Osteoblast (primary cell): ENCODE results near the gene PIEZO1. TPM values are rescaled to one million over a fixed set of nuclear protein-coding genes. Genes with fewer than 3 reads are reported as not detected.

Source experiments
- DNase-seq: peaks from one replicate; pipeline ENCODE4 v3.0.0; 2011; ENCODE audit warnings: low spot score, mixed read lengths; ENCODE audit not compliant: insufficient read length; ENCODE audit errors: missing footprints
- H2AFZ ChIP-seq: 2 replicates; pipeline ENCODE4 v1.6.0; 2011; ENCODE audit warnings: mild to moderate bottlenecking, low read length
- H3K27ac ChIP-seq: 2 replicates; pipeline ENCODE4 v1.5.1; 2011; ENCODE audit warnings: mild to moderate bottlenecking, low read depth, low read length, moderate library complexity
- H3K27me3 ChIP-seq: 2 replicates; pipeline ENCODE4 v1.6.0; 2012; ENCODE audit warnings: mild to moderate bottlenecking, control low read depth, inconsistent platforms, low read length, moderate library complexity; ENCODE audit not compliant: insufficient read depth
- H3K36me3 ChIP-seq: 2 replicates; pipeline ENCODE4 v1.5.1; 2011; ENCODE audit warnings: mild to moderate bottlenecking, low read length, control low read depth, moderate library complexity; ENCODE audit not compliant: insufficient read depth
- H3K4me1 ChIP-seq: 2 replicates; pipeline ENCODE4 v1.5.1; 2011; ENCODE audit warnings: mild to moderate bottlenecking, low read length, control low read depth, moderate library complexity; ENCODE audit not compliant: insufficient read depth
- H3K4me2 ChIP-seq: 2 replicates; pipeline ENCODE4 v1.6.0; 2011; ENCODE audit warnings: mild to moderate bottlenecking, low read length; ENCODE audit not compliant: insufficient read depth
- H3K4me3 ChIP-seq: fragments of 200-600 bp; sonication (generic); 3 replicates; pipeline ENCODE4 v1.5.1; 2012; ENCODE audit warnings: mild to moderate bottlenecking, low read length, inconsistent platforms; ENCODE audit not compliant: insufficient read depth
- H3K79me2 ChIP-seq: 2 replicates; pipeline ENCODE4 v1.6.0; 2012; ENCODE audit warnings: mild to moderate bottlenecking, low read length, control low read depth, inconsistent platforms; ENCODE audit not compliant: insufficient read depth
- H3K9me3 ChIP-seq: 2 replicates; pipeline ENCODE4 v1.5.1; 2011; ENCODE audit warnings: low read depth, low read length, control low read depth
- H4K20me1 ChIP-seq: 2 replicates; pipeline ENCODE4 v1.6.0; 2012; ENCODE audit warnings: mild to moderate bottlenecking, low read length, control low read depth; ENCODE audit not compliant: insufficient read depth
- total RNA-seq: library from RNA; depleted of rRNA; stranded (reverse); fragments of >200 nt; gene quantifications from 2 replicates; pipeline ENCODE4 v1.2.3, GENCODE V29; 2012
- TF ChIP-seq, protein P1 (sequence below): IDR thresholded peaks from 2 replicates; pipeline ENCODE4 v1.5.1; 2011; ENCODE audit warnings: mild to moderate bottlenecking, low read depth, low read length, moderate library complexity; ENCODE audit errors: extremely low read depth

PIEZO1 gene
- total RNA-seq, 1 donor, result 207 TPM

DNA sequence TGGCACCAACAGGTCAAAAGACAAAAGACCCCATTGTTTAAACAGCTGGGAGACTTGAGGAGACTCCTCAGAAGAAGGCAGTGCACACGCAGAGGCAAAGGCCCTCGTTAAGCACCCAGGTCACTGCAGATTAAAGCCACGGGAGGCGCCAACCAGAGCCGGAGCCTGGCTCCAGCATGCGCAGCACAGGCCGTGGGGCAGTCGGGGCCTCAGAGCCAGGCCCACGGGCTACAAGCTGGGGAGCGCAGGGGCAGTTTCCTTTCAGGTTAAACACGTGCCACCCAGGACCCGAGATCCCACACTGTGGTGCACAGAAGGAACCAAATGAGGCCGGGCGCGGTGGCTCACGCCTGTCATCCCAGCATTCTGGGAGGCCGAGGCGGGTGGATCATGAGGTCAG, 9.2 kb downstream of the PIEZO1 start:
- DNase-seq, result peak; percentile 38
- TF ChIP-seq, protein P1, sequence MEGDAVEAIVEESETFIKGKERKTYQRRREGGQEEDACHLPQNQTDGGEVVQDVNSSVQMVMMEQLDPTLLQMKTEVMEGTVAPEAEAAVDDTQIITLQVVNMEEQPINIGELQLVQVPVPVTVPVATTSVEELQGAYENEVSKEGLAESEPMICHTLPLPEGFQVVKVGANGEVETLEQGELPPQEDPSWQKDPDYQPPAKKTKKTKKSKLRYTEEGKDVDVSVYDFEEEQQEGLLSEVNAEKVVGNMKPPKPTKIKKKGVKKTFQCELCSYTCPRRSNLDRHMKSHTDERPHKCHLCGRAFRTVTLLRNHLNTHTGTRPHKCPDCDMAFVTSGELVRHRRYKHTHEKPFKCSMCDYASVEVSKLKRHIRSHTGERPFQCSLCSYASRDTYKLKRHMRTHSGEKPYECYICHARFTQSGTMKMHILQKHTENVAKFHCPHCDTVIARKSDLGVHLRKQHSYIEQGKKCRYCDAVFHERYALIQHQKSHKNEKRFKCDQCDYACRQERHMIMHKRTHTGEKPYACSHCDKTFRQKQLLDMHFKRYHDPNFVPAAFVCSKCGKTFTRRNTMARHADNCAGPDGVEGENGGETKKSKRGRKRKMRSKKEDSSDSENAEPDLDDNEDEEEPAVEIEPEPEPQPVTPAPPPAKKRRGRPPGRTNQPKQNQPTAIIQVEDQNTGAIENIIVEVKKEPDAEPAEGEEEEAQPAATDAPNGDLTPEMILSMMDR, result no peak
- H3K79me2 ChIP-seq, result peaks cover 91% of the 10 kb centered on the region
- H3K36me3 ChIP-seq, result no peaks in the 10 kb centered on the region
- H3K4me2 ChIP-seq, result no peak overlapping the region
- no peaks in the 10 kb centered on the region for H3K9me3 ChIP-seq
- H4K20me1 ChIP-seq, result peaks cover 67% of the 10 kb centered on the region
- H3K27ac ChIP-seq, result no peak overlapping the region
- H3K27me3 ChIP-seq, result no peaks in the 10 kb centered on the region
- H3K4me3 ChIP-seq, result no peak overlapping the region
- no peak overlapping the region for H2AFZ ChIP-seq
- peaks cover 56% of the 10 kb centered on the region for H3K4me1 ChIP-seq

DNA sequence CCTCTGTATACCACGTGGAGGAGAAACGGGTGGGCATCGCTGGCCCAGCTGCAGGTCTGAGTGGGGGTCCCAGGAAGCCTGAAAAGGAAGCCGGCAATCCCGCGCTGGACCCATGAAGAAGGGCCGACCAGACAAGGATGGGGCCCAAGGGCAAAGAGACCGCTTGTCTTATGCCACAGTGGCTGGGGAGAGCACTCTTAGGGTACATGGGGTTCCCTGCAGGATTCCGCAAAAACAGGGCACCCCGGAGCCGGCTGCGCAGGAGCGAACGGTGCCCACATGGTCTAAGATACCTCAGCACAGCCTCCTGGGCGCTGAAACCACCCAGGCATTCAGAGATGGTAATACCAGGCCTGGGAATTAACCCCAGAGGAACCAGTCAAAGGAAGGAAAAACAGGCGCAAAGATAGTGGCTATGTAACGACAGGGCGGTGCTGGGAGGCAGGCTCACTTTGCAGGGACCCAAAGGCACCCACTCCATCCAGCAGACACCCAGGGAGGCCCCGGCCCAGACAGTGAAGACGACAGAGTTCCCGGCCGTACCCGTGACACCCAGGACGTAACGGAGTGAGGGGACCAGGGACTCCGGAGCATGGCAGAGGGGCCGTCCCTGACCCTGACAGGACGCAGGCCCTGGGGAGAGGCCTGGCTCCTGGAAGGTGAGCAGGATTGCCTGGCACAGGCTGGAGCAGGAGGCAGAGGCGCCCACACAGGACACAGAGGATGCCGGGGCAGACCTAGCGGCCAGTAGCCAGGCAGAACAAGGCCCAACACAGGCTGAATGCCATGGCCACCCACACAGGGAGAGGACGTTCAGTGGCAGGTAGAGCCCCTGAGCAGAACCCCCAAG, 10.3 kb downstream of the PIEZO1 start:
- H3K27me3 ChIP-seq, result no peaks in the 10 kb centered on the region
- peaks cover 67% of the 10 kb centered on the region for H4K20me1 ChIP-seq
- no peak overlapping the region for H2AFZ ChIP-seq
- peaks cover 56% of the 10 kb centered on the region for H3K4me1 ChIP-seq
- peak overlapping the region; percentile 55 for H3K4me2 ChIP-seq
- TF ChIP-seq, protein P1, result no peak
- DNase-seq, result peak; percentile 76
- no peaks in the 10 kb centered on the region for H3K36me3 ChIP-seq
- H3K4me3 ChIP-seq, result no peak overlapping the region
- H3K79me2 ChIP-seq, result peaks cover 91% of the 10 kb centered on the region
- peak overlapping the region; percentile 67 for H3K27ac ChIP-seq
- H3K9me3 ChIP-seq, result no peaks in the 10 kb centered on the region

DNA sequence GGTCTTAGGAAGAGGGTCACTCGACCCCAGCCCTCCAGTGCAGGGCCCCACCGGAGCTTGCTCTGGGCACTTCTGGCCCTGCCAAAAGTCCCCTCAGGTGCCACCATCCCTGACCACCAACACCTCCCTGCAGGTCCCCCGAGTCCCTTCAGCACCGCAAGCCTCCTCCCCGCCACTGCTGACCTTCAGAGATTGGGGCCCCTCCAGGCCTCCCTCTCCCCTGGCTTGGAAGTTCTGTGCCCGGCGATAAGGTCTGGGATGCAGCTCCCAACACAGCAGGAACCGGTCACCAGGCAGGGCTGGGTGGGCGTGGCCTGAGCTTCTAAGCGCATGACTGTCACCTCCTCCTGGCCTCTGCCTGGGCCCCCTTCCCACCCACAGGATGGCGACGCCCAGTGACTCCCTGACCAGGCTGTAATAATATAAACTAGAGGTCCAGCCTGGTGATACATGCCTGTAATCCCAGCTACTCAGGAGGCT, 11.2 kb downstream of the PIEZO1 start:
- H2AFZ ChIP-seq, result no peak overlapping the region
- H3K27me3 ChIP-seq, result no peaks in the 10 kb centered on the region
- H3K9me3 ChIP-seq, result no peaks in the 10 kb centered on the region
- H3K27ac ChIP-seq, result peak overlapping the region; percentile 67
- H3K4me1 ChIP-seq, result peaks cover 59% of the 10 kb centered on the region
- peak; percentile 96 for DNase-seq
- no peaks in the 10 kb centered on the region for H3K36me3 ChIP-seq
- peaks cover 91% of the 10 kb centered on the region for H3K79me2 ChIP-seq
- peak overlapping the region; percentile 55 for H3K4me2 ChIP-seq
- TF ChIP-seq, protein P1, result no peak
- peaks cover 65% of the 10 kb centered on the region for H4K20me1 ChIP-seq
- peak overlapping the region; percentile 22 for H3K4me3 ChIP-seq
